Nephron progenitor cell (in vitro differentiated cells): ENCODE measurements around the gene SRR.

Experiments
- DNase-seq: peaks from one replicate; pipeline ENCODE4 v3.0.0; 2021
- H3K27ac Mint-ChIP-seq: 2 replicates; pipeline ENCODE4 v1.8.0; 2021; ENCODE audit warnings: mild to moderate bottlenecking, moderate library complexity, mixed read lengths
- H3K27me3 Mint-ChIP-seq: 2 replicates; pipeline ENCODE4 v1.8.0; 2021; ENCODE audit warnings: mild to moderate bottlenecking, low read depth, mixed read lengths; ENCODE audit not compliant: poor library complexity
- H3K36me3 Mint-ChIP-seq: 2 replicates; pipeline ENCODE4 v1.8.0; 2021; ENCODE audit warnings: low read depth, mixed read lengths
- H3K4me1 Mint-ChIP-seq: 2 replicates; pipeline ENCODE4 v1.8.0; 2021; ENCODE audit warnings: mixed read lengths
- H3K4me3 Mint-ChIP-seq: 2 replicates; pipeline ENCODE4 v1.8.0; 2021; ENCODE audit warnings: mild to moderate bottlenecking, moderate library complexity, mixed read lengths
- H3K9me3 Mint-ChIP-seq: 2 replicates; pipeline ENCODE4 v1.8.0; 2021; ENCODE audit warnings: mild to moderate bottlenecking, moderate library complexity, mixed read lengths
- TF ChIP-seq, protein P1 (sequence below): fragments of 200-600 bp; sonication (generic); IDR thresholded peaks from 2 replicates; pipeline ENCODE4 v1.5.0; 2021; ENCODE audit warnings: antibody characterized with exemption

The SRR gene

DNA sequence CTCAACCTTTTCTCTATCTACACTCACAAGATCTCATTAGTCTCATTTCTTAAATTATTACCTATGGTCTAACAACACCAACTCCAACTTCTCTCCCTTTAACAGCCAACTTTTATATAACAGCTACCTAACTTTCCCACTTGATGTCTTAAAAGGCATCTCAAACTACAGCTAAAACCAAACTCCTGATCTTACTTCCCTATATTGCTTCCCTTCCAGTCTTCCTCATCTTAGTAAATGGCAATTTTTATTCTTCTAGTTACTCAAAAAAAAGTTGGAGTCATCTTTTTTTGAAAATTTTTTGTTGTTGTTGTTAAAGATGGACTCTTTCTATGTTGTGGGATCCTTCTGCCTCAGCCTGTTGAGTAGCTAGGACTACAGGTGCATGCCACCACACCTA lies 15.3 kb downstream of the SRR start:
- H3K27me3 Mint-ChIP-seq = peaks cover 3% of the 10 kb centered on the region
- H3K36me3 Mint-ChIP-seq = peaks cover 42% of the 10 kb centered on the region
- H3K4me1 Mint-ChIP-seq = no peaks in the 10 kb centered on the region
- TF ChIP-seq, protein P1, sequence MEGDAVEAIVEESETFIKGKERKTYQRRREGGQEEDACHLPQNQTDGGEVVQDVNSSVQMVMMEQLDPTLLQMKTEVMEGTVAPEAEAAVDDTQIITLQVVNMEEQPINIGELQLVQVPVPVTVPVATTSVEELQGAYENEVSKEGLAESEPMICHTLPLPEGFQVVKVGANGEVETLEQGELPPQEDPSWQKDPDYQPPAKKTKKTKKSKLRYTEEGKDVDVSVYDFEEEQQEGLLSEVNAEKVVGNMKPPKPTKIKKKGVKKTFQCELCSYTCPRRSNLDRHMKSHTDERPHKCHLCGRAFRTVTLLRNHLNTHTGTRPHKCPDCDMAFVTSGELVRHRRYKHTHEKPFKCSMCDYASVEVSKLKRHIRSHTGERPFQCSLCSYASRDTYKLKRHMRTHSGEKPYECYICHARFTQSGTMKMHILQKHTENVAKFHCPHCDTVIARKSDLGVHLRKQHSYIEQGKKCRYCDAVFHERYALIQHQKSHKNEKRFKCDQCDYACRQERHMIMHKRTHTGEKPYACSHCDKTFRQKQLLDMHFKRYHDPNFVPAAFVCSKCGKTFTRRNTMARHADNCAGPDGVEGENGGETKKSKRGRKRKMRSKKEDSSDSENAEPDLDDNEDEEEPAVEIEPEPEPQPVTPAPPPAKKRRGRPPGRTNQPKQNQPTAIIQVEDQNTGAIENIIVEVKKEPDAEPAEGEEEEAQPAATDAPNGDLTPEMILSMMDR = no peak
- H3K9me3 Mint-ChIP-seq = no peaks in the 10 kb centered on the region
- no peak overlapping the region for H3K27ac Mint-ChIP-seq
- DNase-seq = no peak
- no peak overlapping the region for H3K4me3 Mint-ChIP-seq

DNA sequence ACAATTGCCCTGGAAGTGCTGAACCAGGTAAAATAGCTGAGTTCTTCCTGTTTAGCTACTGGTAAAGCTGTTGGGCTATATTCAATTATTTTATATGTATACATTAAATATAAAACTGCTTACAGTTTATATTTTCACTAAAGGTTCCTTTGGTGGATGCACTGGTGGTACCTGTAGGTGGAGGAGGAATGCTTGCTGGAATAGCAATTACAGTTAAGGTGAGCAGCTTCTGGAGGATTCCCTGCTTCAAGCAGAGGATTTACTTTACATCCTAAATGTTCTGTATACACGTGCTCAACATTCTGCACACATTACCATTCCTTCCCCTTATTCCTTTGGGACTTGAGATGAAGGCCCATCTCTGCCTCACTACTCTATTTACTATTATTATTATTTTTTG lies 17.6 kb downstream of the SRR start:
- DNase-seq = no peak
- Mint-ChIP-seq H3K27ac (no peak overlapping the region), H3K36me3 (peaks cover 58% of the 10 kb centered on the region), H3K4me1 (no peaks in the 10 kb centered on the region), H3K27me3 (no peaks in the 10 kb centered on the region), H3K9me3 (no peaks in the 10 kb centered on the region), H3K4me3 (no peak overlapping the region)
- TF ChIP-seq, protein P1 = no peak

DNA sequence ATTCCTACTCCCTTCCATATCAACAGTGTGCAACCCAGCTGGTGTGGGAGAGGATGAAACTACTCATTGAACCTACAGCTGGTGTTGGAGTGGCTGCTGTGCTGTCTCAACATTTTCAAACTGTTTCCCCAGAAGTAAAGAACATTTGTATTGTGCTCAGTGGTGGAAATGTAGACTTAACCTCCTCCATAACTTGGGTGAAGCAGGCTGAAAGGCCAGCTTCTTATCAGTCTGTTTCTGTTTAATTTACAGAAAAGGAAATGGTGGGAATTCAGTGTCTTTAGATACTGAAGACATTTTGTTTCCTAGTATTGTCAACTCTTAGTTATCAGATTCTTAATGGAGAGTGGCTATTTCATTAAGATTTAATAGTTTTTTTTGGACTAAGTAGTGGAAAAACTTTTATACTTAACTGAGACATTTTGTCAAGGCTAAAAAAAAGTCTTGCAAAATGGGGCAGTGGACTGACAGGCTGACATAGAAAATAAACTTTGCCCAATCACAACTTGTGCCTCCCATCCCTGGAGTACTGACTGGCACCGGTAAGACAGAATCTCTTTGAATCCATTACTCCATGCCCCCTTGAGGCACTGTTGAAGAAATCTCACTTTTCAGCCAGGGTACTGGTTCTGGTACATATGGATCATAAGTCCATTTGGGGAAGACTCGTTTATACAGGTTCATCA lies 20.0 kb downstream of the SRR start:
- Mint-ChIP-seq H3K27me3 (no peaks in the 10 kb centered on the region), H3K27ac (no peak overlapping the region), H3K4me1 (no peaks in the 10 kb centered on the region), H3K9me3 (no peaks in the 10 kb centered on the region), H3K4me3 (no peak overlapping the region), H3K36me3 (peaks cover 64% of the 10 kb centered on the region)
- TF ChIP-seq, protein P1 = no peak
- DNase-seq = no peak

DNA sequence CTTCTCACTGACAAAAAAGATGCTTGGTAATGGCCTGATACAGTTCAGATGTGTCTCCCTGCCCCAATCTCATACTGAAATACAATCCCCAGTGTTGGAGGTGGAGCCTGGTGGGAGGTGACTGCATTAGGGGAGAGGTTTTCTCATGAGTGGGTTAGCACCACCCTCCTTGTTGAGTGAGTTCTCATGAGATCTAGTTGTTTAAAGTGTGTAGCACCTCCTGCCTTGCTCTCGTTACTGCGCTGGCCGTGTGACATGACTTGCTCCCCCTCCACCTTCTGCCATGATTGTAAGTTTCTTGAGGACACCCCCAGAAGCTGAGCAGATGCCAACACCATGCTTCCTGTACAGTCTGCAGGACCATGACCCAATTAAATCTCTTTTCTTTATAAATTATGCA lies 27.6 kb downstream of the SRR start:
- H3K27ac Mint-ChIP-seq = no peak overlapping the region
- no peaks in the 10 kb centered on the region for H3K9me3 Mint-ChIP-seq
- TF ChIP-seq, protein P1 = no peak
- peaks cover 20% of the 10 kb centered on the region for H3K4me1 Mint-ChIP-seq
- no peak for DNase-seq
- H3K36me3 Mint-ChIP-seq = peaks cover 17% of the 10 kb centered on the region
- H3K4me3 Mint-ChIP-seq = no peak overlapping the region
- no peaks in the 10 kb centered on the region for H3K27me3 Mint-ChIP-seq

DNA sequence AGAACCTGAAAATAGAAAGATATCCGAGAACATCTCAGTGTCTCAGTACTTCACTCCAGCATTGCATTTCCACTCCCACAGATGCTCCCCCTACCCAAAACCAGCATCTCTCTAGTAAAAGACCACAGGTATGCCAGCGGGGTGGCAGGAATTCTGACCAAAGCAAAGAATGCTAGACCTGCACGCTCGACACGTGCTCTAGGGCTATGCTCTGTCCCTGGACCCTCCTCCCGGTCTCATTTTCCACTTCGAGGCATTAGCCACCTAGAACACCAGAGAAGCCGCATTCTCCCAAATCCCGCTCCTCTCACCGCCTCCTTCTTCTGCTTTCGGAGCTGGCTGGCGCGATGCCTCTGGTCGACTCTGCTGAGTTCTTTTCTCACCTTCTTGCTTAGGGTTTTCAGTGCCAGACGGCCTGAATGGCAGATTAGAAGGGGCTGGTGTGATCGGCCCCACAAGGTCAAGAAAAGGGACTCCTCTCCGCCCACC lies 32.0 kb downstream of the SRR start:
- H3K4me1 Mint-ChIP-seq = peaks cover 32% of the 10 kb centered on the region
- no peaks in the 10 kb centered on the region for H3K9me3 Mint-ChIP-seq
- peak; percentile 18 for DNase-seq
- TF ChIP-seq, protein P1 = no peak
- H3K4me3 Mint-ChIP-seq = no peak overlapping the region
- peaks cover 8% of the 10 kb centered on the region for H3K36me3 Mint-ChIP-seq
- no peaks in the 10 kb centered on the region for H3K27me3 Mint-ChIP-seq
- peak overlapping the region; percentile 98 for H3K27ac Mint-ChIP-seq
